Activated CD8-positive, alpha-beta T cell treated with anti-CD3 and anti-CD28 coated beads for 36 hours (primary cell): ENCODE measurements around the gene KLHL17. TPM values are rescaled to one million over a fixed set of nuclear protein-coding genes. Genes with fewer than 3 reads are reported as not detected.

Experiments
- ATAC-seq: fragments of 200-7000 bp; cut with Tn5 transposase; one replicate; pipeline ENCODE4 v1.10.0; 2021; ENCODE audit warnings: mild to moderate bottlenecking, moderate library complexity
- CTCF ChIA-PET: fragments of 350-600 bp; sonication (Branson Sonifier 250); formaldehyde crosslinking; loops from one replicate; lab custom pipeline; 2021; ENCODE audit warnings: antibody characterized with exemption; lab: Charles Lee
- POLR2A ChIA-PET: fragments of 350-600 bp; sonication (Branson Sonifier 250); formaldehyde crosslinking; loops from one replicate; lab custom pipeline; 2021; ENCODE audit warnings: antibody characterized with exemption; lab: Charles Lee
- DNase-seq: peaks from one replicate; pipeline ENCODE4 v3.0.0-alpha.2; 2020
- H3K27ac Mint-ChIP-seq: one replicate; pipeline ENCODE4 v1.8.0; 2021; ENCODE audit warnings: mild to moderate bottlenecking, mixed read lengths
- H3K27me3 Mint-ChIP-seq: one replicate; pipeline ENCODE4 v1.8.0; 2021; ENCODE audit warnings: mixed read lengths
- H3K36me3 Mint-ChIP-seq: one replicate; pipeline ENCODE4 v1.8.0; 2021; ENCODE audit warnings: low read depth, mixed read lengths
- H3K4me1 Mint-ChIP-seq: one replicate; pipeline ENCODE4 v1.8.0; 2021; ENCODE audit warnings: low read depth, mixed read lengths
- H3K4me3 Mint-ChIP-seq: one replicate; pipeline ENCODE4 v1.8.0; 2021; ENCODE audit warnings: mild to moderate bottlenecking, moderate library complexity, mixed read lengths
- H3K9me3 Mint-ChIP-seq: one replicate; pipeline ENCODE4 v1.8.0; 2021; ENCODE audit warnings: mixed read lengths
- intact Hi-C: fragments of 100-400 bp; cut with micrococcal nuclease; formaldehyde crosslinking; loops from one replicate; pipeline ENCODE4 v1.10.0; 2022
- total RNA-seq, 2 experiments: library from RNA; stranded (reverse); gene quantifications; one replicate each; pipeline ENCODE4 v1.2.3, GENCODE V29; 2021
- TF ChIP-seq, protein P1 (sequence below): fragments of 200-600 bp; IDR thresholded peaks from one replicate; pipeline ENCODE4 v1.8.0; 2022; ENCODE audit warnings: antibody characterized with exemption, mild to moderate bottlenecking

The KLHL17 gene
- total RNA-seq, 2 experiments from 2014 or later: 27.8 to 31.2 TPM

DNA sequence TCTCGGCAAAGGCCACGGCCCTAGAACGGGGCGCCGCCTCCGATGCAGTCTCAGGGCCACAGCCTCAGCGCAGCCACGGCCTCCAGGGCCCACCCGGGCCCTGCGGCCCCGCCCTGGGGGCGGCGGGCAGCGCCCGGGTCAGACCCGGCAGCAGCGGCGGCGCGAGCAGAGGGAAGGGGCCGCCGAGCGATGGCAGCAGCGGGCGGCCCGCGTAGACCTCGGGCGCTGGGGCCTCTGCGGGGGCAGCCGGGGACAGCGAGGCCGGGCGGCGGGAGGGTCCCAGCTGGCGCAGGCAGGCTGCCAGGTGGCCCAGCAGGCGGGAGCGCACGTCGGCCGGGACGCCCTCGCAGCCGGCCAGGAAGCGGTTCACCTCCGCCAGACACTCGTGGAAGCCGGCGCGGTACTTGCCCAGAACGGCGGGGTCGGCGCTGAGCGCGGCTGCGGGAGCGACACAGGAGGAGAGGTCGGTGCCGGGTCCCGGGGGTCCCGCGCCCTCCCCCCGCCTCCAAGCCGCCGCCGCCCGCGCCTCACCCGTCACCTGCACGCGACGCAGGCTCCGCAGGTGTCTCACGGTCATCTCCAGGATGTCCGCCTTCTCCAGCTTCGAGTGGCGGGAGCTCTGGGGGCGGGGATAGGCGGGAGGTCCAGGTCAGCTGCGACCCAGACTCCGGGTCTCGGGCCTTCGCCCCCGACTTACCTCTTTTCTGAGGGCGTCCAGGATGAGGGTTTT, 38.8 kb downstream of the KLHL17 start:
- H3K4me1 Mint-ChIP-seq: peaks cover 10% of the 10 kb centered on the region
- H3K9me3 Mint-ChIP-seq: no peaks in the 10 kb centered on the region
- peaks cover 34% of the 10 kb centered on the region for H3K27me3 Mint-ChIP-seq
- H3K4me3 Mint-ChIP-seq: peak overlapping the region; percentile 47
- TF ChIP-seq, protein P1, sequence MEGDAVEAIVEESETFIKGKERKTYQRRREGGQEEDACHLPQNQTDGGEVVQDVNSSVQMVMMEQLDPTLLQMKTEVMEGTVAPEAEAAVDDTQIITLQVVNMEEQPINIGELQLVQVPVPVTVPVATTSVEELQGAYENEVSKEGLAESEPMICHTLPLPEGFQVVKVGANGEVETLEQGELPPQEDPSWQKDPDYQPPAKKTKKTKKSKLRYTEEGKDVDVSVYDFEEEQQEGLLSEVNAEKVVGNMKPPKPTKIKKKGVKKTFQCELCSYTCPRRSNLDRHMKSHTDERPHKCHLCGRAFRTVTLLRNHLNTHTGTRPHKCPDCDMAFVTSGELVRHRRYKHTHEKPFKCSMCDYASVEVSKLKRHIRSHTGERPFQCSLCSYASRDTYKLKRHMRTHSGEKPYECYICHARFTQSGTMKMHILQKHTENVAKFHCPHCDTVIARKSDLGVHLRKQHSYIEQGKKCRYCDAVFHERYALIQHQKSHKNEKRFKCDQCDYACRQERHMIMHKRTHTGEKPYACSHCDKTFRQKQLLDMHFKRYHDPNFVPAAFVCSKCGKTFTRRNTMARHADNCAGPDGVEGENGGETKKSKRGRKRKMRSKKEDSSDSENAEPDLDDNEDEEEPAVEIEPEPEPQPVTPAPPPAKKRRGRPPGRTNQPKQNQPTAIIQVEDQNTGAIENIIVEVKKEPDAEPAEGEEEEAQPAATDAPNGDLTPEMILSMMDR: no peak
- POLR2A ChIA-PET: interaction anchor here (0.9 kb wide), 1 partner anchor 10 kb away, joined by 3 read pairs; no protein-coding TSS in a partner anchor
- no peak overlapping the region for H3K27ac Mint-ChIP-seq
- ATAC-seq: peak; percentile 19
- DNase-seq: peak; percentile 46
- CTCF ChIA-PET: interaction anchor here (0.6 to 1.3 kb wide), 3 partner anchors 15 kb away, joined by 3 to 5 read pairs (median 3); partner anchors contain the start of gene ISG15
- intact Hi-C loops: no loop called here
- H3K36me3 Mint-ChIP-seq: peaks cover 2% of the 10 kb centered on the region

GRCh38 chr1:999725-1000356, 39.5 kb downstream of the KLHL17 start, which contains the start of gene HES4:
TSS of gene HES4 (minus strand) at chr1:1000097. CDS start at chr1:999973, 124 bp downstream.
- H3K27ac Mint-ChIP-seq: peak within 1 kb of the TSS; percentile 86
- DNase-seq (peak; percentile 74), ATAC-seq (peak; percentile 38)
- H3K27me3 Mint-ChIP-seq: peaks cover 37% of the 10 kb centered on the region
- TF ChIP-seq, protein P1: no peak
- intact Hi-C loops: no loop called here
- ChIA-PET POLR2A (interaction anchor here (0.9 kb wide), 1 partner anchor 10 kb away, joined by 3 read pairs; no protein-coding TSS in a partner anchor), CTCF (interaction anchor here (1.1 to 1.3 kb wide), 2 partner anchors 14 to 15 kb away, joined by 3 to 5 read pairs; partner anchors contain the start of gene ISG15)
- no peaks in the 10 kb centered on the region for H3K9me3 Mint-ChIP-seq
- peaks cover 2% of the 10 kb centered on the region for H3K36me3 Mint-ChIP-seq
- H3K4me3 Mint-ChIP-seq: peak within 1 kb of the TSS; percentile 65
- peaks cover 14% of the 10 kb centered on the region for H3K4me1 Mint-ChIP-seq

GRCh38 chr1:1000357-1001056, 40.1 kb downstream of the KLHL17 start:
- peaks cover 19% of the 10 kb centered on the region for H3K4me1 Mint-ChIP-seq
- H3K9me3 Mint-ChIP-seq: no peaks in the 10 kb centered on the region
- H3K4me3 Mint-ChIP-seq: peak overlapping the region; percentile 65
- POLR2A ChIA-PET: interaction anchor here (0.9 to 1.0 kb wide), 2 partner anchors 11 to 12 kb away, joined by 3 to 6 read pairs; partner anchors contain the start of gene ISG15
- TF ChIP-seq, protein P1: no peak
- peaks cover 42% of the 10 kb centered on the region for H3K27me3 Mint-ChIP-seq
- intact Hi-C loops: no loop called here
- ATAC-seq: peak; percentile 26
- CTCF ChIA-PET: interaction anchor here (0.6 to 5.0 kb wide), 10 partner anchors 8 to 260 kb away, joined by 3 to 37 read pairs (median 16); partner anchors contain the start of genes AGRN and ISG15
- peak overlapping the region; percentile 86 for H3K27ac Mint-ChIP-seq
- H3K36me3 Mint-ChIP-seq: peaks cover 2% of the 10 kb centered on the region
- peak; percentile 79 for DNase-seq

DNA sequence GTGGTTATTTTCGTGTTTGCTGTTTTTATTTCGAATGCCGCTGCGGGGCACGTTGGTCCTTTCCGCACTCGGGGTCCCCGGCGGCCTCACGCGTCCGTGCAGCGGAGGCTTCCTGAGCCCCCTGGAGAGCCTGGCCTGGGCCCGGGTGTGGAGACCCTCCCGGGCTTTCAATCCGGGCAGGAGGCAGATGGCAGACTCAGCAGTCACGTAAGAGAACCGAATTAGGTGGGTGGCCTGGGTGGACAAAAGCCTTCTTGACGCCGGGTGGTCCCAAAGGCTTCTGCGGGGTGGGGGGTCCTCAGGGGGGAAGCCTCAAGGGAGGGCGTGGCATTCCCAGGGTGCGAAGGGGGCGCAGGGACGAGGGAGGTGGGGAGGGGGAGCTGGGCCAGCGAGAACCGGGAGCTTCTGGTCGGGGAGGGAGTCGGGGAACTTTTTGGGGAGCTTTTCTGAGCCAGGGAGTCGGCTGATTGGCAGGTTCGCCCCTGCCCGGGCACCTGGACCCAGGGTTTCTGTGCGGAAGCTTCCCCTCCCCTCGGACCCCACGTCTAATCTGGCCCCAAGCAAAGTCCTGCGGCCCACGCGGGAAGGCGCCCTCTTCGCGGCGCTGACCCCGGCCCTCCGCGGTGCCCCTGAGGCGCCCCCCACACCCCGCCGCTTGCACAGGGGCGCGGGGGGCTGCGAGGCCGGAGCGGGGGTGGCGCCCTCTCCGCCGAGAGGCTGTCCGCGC, 40.8 kb downstream of the KLHL17 start:
- Mint-ChIP-seq H3K9me3 (no peaks in the 10 kb centered on the region), H3K27ac (peak overlapping the region; percentile 86), H3K4me3 (peak overlapping the region; percentile 65), H3K36me3 (peaks cover 2% of the 10 kb centered on the region), H3K27me3 (peaks cover 40% of the 10 kb centered on the region), H3K4me1 (peaks cover 15% of the 10 kb centered on the region)
- ATAC-seq (no peak), DNase-seq (no peak)
- TF ChIP-seq, protein P1: no peak
- intact Hi-C loops: no loop called here
- ChIA-PET POLR2A (interaction anchor here (1.0 to 1.7 kb wide), 2 partner anchors 12 to 63 kb away, joined by 6 read pairs; partner anchors contain the start of gene ISG15), CTCF (interaction anchor here (0.6 to 5.0 kb wide), 12 partner anchors 8 to 259 kb away, joined by 3 to 37 read pairs (median 14); partner anchors contain the start of genes AGRN, ISG15 and PLEKHN1)
